GM18505 (cell line): ENCODE data around the gene ATP8A2.

Experiments used
- ATAC-seq: cut with Tn5 transposase; IDR thresholded peaks from one replicate; pipeline ENCODE4 v1.9.1; 2021; ENCODE audit not compliant: unreplicated experiment
- POLR2A ChIP-seq: IDR thresholded peaks from 4 replicates; pipeline ENCODE4 v1.6.1; 2011; ENCODE audit warnings: borderline replicate concordance; ENCODE audit not compliant: insufficient read depth, insufficient read length; ENCODE audit errors: extremely low read depth

ATP8A2 gene

GRCh38 chr13:25375727-25376358, 4.1 kb downstream of the ATP8A2 start:
- no peak for ATAC-seq
- TF ChIP-seq POLR2A: no peak

- no peak for ATAC-seq
- no peak for TF ChIP-seq POLR2A
Measured at GRCh38 chr13:25377244-25377962, 5.6 kb downstream of the ATP8A2 start.

- TF ChIP-seq POLR2A: no peak
- no peak for ATAC-seq
Measured at GRCh38 chr13:25378528-25378927, 6.8 kb downstream of the ATP8A2 start.

- no peak for ATAC-seq
- no peak for TF ChIP-seq POLR2A
Measured at GRCh38 chr13:25379011-25379410, 7.2 kb downstream of the ATP8A2 start.

- no peak for TF ChIP-seq POLR2A
- no peak for ATAC-seq
Measured at GRCh38 chr13:25380082-25380481, 8.3 kb downstream of the ATP8A2 start.

- no peak for ATAC-seq
- TF ChIP-seq POLR2A: no peak
Measured at GRCh38 chr13:25380741-25381324, 9.1 kb downstream of the ATP8A2 start.

GRCh38 chr13:25384758-25385410, 13.1 kb downstream of the ATP8A2 start:
- ATAC-seq: no peak
- TF ChIP-seq POLR2A: no peak

GRCh38 chr13:25391932-25392331, 20.2 kb downstream of the ATP8A2 start:
- no peak for ATAC-seq

GRCh38 chr13:25394402-25395060, 22.8 kb downstream of the ATP8A2 start:
- no peak for ATAC-seq

More at GRCh38 chr13:25391932-25392331, 20.2 kb downstream of the ATP8A2 start:
- TF ChIP-seq POLR2A: no peak

GRCh38 chr13:25397763-25398162, 26.0 kb downstream of the ATP8A2 start:
- TF ChIP-seq POLR2A: no peak
- no peak for ATAC-seq

More at GRCh38 chr13:25394402-25395060, 22.8 kb downstream of the ATP8A2 start:
- no peak for TF ChIP-seq POLR2A

- no peak for ATAC-seq
- TF ChIP-seq POLR2A: no peak
Measured at GRCh38 chr13:25400925-25401324, 29.2 kb downstream of the ATP8A2 start.

- TF ChIP-seq POLR2A: no peak
- ATAC-seq: no peak
Measured at GRCh38 chr13:25401958-25402357, 30.2 kb downstream of the ATP8A2 start.

GRCh38 chr13:25406377-25406776, 34.6 kb downstream of the ATP8A2 start:
- no peak for ATAC-seq
- no peak for TF ChIP-seq POLR2A
